Liver (tissue), 9 donors: ENCODE results near the gene MYO6. TPM values are rescaled to one million over a fixed set of nuclear protein-coding genes. Genes with fewer than 3 reads are reported as not detected.
A peak's percentile ranks its signal among the peaks of the same experiment; 100 is the strongest.

Source experiments
- DNase-seq: peaks from one replicate; pipeline ENCODE4 v3.0.0-alpha.2; 2017; ENCODE audit warnings: low spot score
- H3K27ac ChIP-seq, 2 donors: one replicate each; pipeline ENCODE4 v1.7.0; 2013; ENCODE audit warnings: inconsistent platforms in 2 of 2, low read length in 2 of 2, control low read depth in 1 of 2, low read depth in 1 of 2, mild to moderate bottlenecking in 1 of 2
- H3K27me3 ChIP-seq, 4 donors: one replicate each; pipeline versions ENCODE4 v1.6.1 to v1.7.0; 2013; ENCODE audit warnings: low read length in 3 of 4, inconsistent platforms in 1 of 4, mild to moderate bottlenecking in 1 of 4, moderate library complexity in 1 of 4; ENCODE audit not compliant: control insufficient read depth in 4 of 4, insufficient read depth in 4 of 4
- H3K36me3 ChIP-seq, 4 donors: one replicate each; pipeline versions ENCODE4 v1.6.1 to v1.7.0; 2013; ENCODE audit warnings: low read length in 3 of 4, mild to moderate bottlenecking in 3 of 4, low read depth in 1 of 4, moderate library complexity in 1 of 4; ENCODE audit not compliant: control insufficient read depth in 4 of 4, insufficient read depth in 3 of 4
- H3K4me1 ChIP-seq, 4 donors: one replicate each; pipeline versions ENCODE4 v1.6.1 to v1.7.0; 2013; ENCODE audit warnings: low read length in 3 of 4, mild to moderate bottlenecking in 3 of 4, moderate library complexity in 1 of 4; ENCODE audit not compliant: control insufficient read depth in 4 of 4, insufficient read depth in 4 of 4
- H3K4me3 ChIP-seq, 3 donors: one replicate each; pipeline versions ENCODE4 v1.6.1 to v1.7.0; 2013; ENCODE audit warnings: low read length in 3 of 3, control low read depth in 1 of 3, low read depth in 1 of 3, mild to moderate bottlenecking in 1 of 3
- H3K9ac ChIP-seq, 2 donors: one replicate each; pipeline ENCODE4 v1.7.0; 2013; ENCODE audit warnings: low read length in 2 of 2, mild to moderate bottlenecking in 2 of 2, moderate library complexity in 2 of 2, control low read depth in 1 of 2, low read depth in 1 of 2
- H3K9me3 ChIP-seq, 4 donors: one replicate each; pipeline versions ENCODE4 v1.6.1 to v1.7.0; 2013; ENCODE audit warnings: low read length in 3 of 4; ENCODE audit not compliant: control insufficient read depth in 4 of 4
- ATF3 ChIP-seq: IDR thresholded peaks from 2 replicates; pipeline ENCODE4 v1.6.1; 2016; ENCODE audit warnings: antibody characterized with exemption
- EGR1 ChIP-seq, 2 donors: IDR thresholded peaks; 2 replicates each; pipeline ENCODE4 v1.6.1; 2016 to 2018; ENCODE audit warnings: antibody characterized with exemption in 2 of 2, low read depth in 2 of 2
- FOXA1 ChIP-seq: IDR thresholded peaks from 2 replicates; pipeline ENCODE4 v1.6.1; 2016; ENCODE audit warnings: antibody characterized with exemption
- GABPA ChIP-seq, 2 donors: IDR thresholded peaks in 1 of 2; conservative IDR thresholded peaks in 1 of 2; 2 replicates each; pipeline ENCODE4 v1.6.1; 2016; ENCODE audit warnings: antibody characterized with exemption in 2 of 2, mild to moderate bottlenecking in 1 of 2, moderate library complexity in 1 of 2
- HNF4A ChIP-seq, 2 donors: conservative IDR thresholded peaks; 2 replicates each; pipeline ENCODE4 v1.6.1; 2016; ENCODE audit warnings: antibody characterized with exemption in 2 of 2, mild to moderate bottlenecking in 2 of 2
- HNF4G ChIP-seq: IDR thresholded peaks from 2 replicates; pipeline ENCODE4 v1.6.1; 2016; ENCODE audit warnings: antibody characterized with exemption
- JUND ChIP-seq, 2 donors: IDR thresholded peaks; 2 replicates each; pipeline ENCODE4 v1.6.1; 2016; ENCODE audit warnings: antibody characterized with exemption in 2 of 2
- NR2F2 ChIP-seq: IDR thresholded peaks from 2 replicates; pipeline ENCODE4 v1.6.1; 2016; ENCODE audit warnings: antibody characterized with exemption
- RAD21 ChIP-seq, 2 donors: IDR thresholded peaks; 2 replicates each; pipeline ENCODE4 v1.6.1; 2016; ENCODE audit warnings: antibody characterized with exemption in 2 of 2, mild to moderate bottlenecking in 2 of 2
- REST ChIP-seq: IDR thresholded peaks from 2 replicates; pipeline ENCODE4 v1.6.1; 2016; ENCODE audit warnings: antibody characterized with exemption, mild to moderate bottlenecking
- RXRA ChIP-seq, 2 donors: IDR thresholded peaks; 2 replicates each; pipeline ENCODE4 v1.6.1; 2017 to 2018; ENCODE audit warnings: antibody characterized with exemption in 2 of 2, mild to moderate bottlenecking in 1 of 2
- TAF1 ChIP-seq: conservative IDR thresholded peaks from 2 replicates; pipeline ENCODE4 v1.6.1; 2016; ENCODE audit warnings: antibody characterized with exemption, mild to moderate bottlenecking
- YY1 ChIP-seq: IDR thresholded peaks from 2 replicates; pipeline ENCODE4 v1.6.1; 2016; ENCODE audit warnings: antibody characterized with exemption, mild to moderate bottlenecking
- ZBTB33 ChIP-seq: IDR thresholded peaks from 2 replicates; pipeline ENCODE4 v1.6.1; 2016; ENCODE audit warnings: antibody characterized with exemption
- WGBS: extraction: QIAGEN DNeasy Blood & Tissue Kit; methylation state at CpG from one replicate; pipeline ENCODE4 v1.1.7; 2013; 5-methylcytosine and 5-hydroxymethylcytosine counted together
- polyA plus RNA-seq, 2 donors: library from polyadenylated mRNA; stranded (reverse) in 1 of 2; unstranded in 1 of 2; fragments of 200-250 nt in 1 of 2; fragments of >200 nt in 1 of 2; fragmentation: Nextera tagmentation in 1 of 2; extraction: Ambion mirVana in 1 of 2; gene quantifications; one replicate each; pipeline versions ENCODE4 v1.2.1 to v1.2.3, GENCODE V29; 2013 to 2015
- total RNA-seq, 2 donors: library from RNA; depleted of rRNA; stranded (reverse); fragments of >200 nt; gene quantifications; one replicate each; pipeline ENCODE4 v1.2.3, GENCODE V29; 2014
- TF ChIP-seq, protein P1 (sequence below): fragments of 150-350 bp; IDR thresholded peaks from 2 replicates; pipeline ENCODE4 v1.5.1; 2017; ENCODE audit warnings: improper control_type of control experiment, low read depth, low read length; ENCODE audit not compliant: missing input control
- donor health status: healthy.
- donor health status: healthy.
- donor health status: healthy.
- donor health status: healthy.
- donor health status: healthy.

Gene MYO6
- total and polyA plus RNA-seq, 4 donors = 6.5 to 18.3 (median 12.7) TPM

DNA sequence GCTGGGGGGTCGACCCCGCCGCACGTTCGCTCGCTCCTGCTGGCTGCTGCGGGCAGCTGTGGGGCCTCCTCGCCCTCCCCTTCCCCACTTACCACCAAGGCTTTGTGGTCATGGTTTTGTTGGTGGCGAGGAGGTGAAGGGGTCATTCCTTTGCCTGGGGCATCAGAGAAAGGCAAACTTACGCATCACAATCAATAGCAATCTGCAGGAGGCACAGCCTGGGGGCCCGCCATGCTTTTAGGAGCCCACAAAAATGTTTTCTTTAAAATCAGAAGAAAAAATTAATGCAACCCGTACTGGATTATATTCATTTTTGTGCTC is 186.4 kb downstream of the MYO6 start:
- H3K9me3 ChIP-seq = no peaks in the 10 kb centered on the region
- no peak overlapping the region for H3K27ac ChIP-seq
- no peak for TF ChIP-seq GABPA (IDR thresholded peaks at IDR 0.05 in 1 of 2, conservative IDR thresholded peaks at IDR 0.05 in 1 of 2)
- DNase-seq = no peak
- no peaks in the 10 kb centered on the region for H3K27me3 ChIP-seq
- peak overlapping the region in 2 of 3 donors; percentile 26 to 48 for H3K4me3 ChIP-seq
- H3K9ac ChIP-seq = peak overlapping the region in 1 of 2 donors; percentile 14
- WGBS = 44% methylated on average over 12 of the region's 12 CpGs
- peaks cover 1 to 17% (median 9%) of the 10 kb centered on the region in 4 donors for H3K4me1 ChIP-seq
- H3K36me3 ChIP-seq = no peaks in the 10 kb centered on the region

GRCh38 chr6:75936682-75937081 is 187.6 kb downstream of the MYO6 start:
- Histone ChIP-seq H3K27me3 (no peaks in the 10 kb centered on the region), H3K36me3 (no peaks in the 10 kb centered on the region), H3K4me1 (peaks cover 1 to 17% (median 9%) of the 10 kb centered on the region in 4 donors), H3K4me3 (no peak overlapping the region), H3K9ac (no peak overlapping the region), H3K9me3 (no peaks in the 10 kb centered on the region), H3K27ac (no peak overlapping the region)
- TF ChIP-seq RAD21 (IDR thresholded peaks at IDR 0.05) (no peak), REST (no peak), NR2F2 (no peak), HNF4G (no peak), YY1 (no peak), JUND (IDR thresholded peaks at IDR 0.05) (no peak), ZBTB33 (no peak), RXRA (IDR thresholded peaks at IDR 0.05) (no peak), EGR1 (IDR thresholded peaks at IDR 0.05; ENCODE audit: low read depth in 2 of 2) (no peak), FOXA1 (no peak), ATF3 (no peak), HNF4A (conservative IDR thresholded peaks at IDR 0.05) (no peak), TAF1 (no peak), GABPA (IDR thresholded peaks at IDR 0.05 in 1 of 2, conservative IDR thresholded peaks at IDR 0.05 in 1 of 2) (no peak)
- TF ChIP-seq, protein P1, sequence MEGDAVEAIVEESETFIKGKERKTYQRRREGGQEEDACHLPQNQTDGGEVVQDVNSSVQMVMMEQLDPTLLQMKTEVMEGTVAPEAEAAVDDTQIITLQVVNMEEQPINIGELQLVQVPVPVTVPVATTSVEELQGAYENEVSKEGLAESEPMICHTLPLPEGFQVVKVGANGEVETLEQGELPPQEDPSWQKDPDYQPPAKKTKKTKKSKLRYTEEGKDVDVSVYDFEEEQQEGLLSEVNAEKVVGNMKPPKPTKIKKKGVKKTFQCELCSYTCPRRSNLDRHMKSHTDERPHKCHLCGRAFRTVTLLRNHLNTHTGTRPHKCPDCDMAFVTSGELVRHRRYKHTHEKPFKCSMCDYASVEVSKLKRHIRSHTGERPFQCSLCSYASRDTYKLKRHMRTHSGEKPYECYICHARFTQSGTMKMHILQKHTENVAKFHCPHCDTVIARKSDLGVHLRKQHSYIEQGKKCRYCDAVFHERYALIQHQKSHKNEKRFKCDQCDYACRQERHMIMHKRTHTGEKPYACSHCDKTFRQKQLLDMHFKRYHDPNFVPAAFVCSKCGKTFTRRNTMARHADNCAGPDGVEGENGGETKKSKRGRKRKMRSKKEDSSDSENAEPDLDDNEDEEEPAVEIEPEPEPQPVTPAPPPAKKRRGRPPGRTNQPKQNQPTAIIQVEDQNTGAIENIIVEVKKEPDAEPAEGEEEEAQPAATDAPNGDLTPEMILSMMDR = no peak
- 83% methylated on average over 3 of the region's 3 CpGs for WGBS
- DNase-seq = no peak
